HG03066 (cell line): Measurements from ENCODE around the gene OR2Z1.
"Not testable (repeated sequence)": the region's sequence is repeated elsewhere in the genome, so short reads cannot be mapped to it uniquely, and the experiment has no call there.

ENCODE experiments used
- ATAC-seq: cut with Tn5 transposase; IDR thresholded peaks from one replicate; pipeline ENCODE4 v1.9.1; 2021; ENCODE audit warnings: low read depth; ENCODE audit not compliant: unreplicated experiment

Gene OR2Z1

DNA sequence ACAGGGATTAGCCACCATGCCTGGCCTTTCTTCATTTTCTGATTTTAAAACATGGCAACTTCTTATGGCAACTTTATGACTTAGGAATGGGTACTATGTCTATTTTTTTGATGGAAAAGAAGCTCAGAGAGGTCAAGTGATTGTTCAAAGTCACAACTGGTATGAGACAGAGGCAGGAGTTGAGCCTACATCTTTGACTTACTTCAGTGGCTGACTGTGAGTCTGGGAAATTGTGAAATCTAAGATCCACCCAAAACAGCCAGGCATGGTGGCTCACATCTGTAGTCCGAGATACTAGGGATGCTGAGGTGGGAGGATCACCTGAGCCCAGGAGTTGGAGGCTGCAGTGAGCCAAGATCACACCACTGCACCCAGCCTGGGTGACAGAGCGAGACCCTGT lies 20.5 kb upstream of the OR2Z1 start:
- ATAC-seq, result no peak

- no peak for ATAC-seq
Observed at GRCh38 chr19:8702350-8702749, 19.1 kb upstream of the OR2Z1 start.

DNA sequence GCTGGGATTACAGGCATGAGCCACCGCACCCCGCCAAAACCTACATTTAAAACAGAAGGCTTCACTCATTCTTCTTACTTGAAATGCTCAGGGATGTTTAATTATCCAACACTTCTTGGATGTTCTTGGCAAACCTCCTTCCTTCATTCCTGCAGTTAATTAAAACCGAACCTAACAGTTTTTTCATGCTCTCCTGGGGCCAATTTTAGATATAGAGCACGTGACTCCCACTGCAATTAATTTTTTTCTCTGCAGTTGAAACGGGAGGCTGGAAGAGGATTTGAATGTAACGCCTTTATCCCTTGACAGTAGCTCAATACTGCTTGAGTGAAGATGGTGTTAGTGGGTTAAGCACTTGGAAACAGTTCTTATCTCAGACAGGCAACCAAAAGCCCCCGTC lies 18.2 kb upstream of the OR2Z1 start:
- no peak for ATAC-seq

GRCh38 chr19:8705304-8705703 lies 16.1 kb upstream of the OR2Z1 start:
- ATAC-seq, result not testable (repeated sequence)

GRCh38 chr19:8705742-8706141 lies 15.7 kb upstream of the OR2Z1 start:
- no peak for ATAC-seq

GRCh38 chr19:8710337-8710736 lies 11.1 kb upstream of the OR2Z1 start:
- not testable (repeated sequence) for ATAC-seq

DNA sequence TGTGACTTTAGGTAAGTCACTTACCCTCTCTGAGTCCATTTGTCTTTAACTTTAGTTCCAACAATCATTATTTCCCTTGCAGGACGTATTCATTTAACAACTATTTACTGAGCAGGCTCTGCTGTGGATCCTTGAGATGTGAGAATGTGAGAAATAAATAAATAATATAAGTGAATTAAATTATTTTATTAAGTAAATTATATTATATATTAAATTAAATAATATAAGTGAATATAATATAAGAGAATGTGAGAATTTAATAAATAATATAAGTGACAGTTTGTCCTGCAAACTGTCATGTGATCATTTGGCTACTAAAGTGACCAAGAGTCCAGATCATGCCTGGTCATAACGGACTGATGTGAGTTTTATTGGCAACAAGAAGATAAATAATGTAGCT lies 598 bp downstream of the OR2Z1 start:
- no peak for ATAC-seq

DNA sequence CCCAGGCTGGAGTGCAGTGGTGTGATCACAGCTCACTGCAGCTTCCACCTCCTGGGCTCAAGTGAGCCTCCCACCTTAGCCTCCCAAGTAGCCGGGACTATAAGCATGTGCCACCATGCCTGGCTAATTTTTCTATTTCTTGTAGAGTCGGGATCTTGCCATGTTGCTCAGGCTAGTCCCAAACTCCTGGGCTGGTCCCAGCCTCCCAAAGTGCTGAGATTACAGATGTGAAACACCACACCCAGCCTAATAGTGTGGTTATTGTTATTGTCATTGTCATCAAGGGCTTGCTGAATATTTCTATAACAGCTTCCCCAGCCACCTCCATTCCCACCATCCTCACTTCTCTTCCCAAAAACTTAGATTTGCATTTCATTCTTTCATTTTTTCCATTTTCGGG lies 2.8 kb downstream of the OR2Z1 start:
- ATAC-seq, result no peak

DNA sequence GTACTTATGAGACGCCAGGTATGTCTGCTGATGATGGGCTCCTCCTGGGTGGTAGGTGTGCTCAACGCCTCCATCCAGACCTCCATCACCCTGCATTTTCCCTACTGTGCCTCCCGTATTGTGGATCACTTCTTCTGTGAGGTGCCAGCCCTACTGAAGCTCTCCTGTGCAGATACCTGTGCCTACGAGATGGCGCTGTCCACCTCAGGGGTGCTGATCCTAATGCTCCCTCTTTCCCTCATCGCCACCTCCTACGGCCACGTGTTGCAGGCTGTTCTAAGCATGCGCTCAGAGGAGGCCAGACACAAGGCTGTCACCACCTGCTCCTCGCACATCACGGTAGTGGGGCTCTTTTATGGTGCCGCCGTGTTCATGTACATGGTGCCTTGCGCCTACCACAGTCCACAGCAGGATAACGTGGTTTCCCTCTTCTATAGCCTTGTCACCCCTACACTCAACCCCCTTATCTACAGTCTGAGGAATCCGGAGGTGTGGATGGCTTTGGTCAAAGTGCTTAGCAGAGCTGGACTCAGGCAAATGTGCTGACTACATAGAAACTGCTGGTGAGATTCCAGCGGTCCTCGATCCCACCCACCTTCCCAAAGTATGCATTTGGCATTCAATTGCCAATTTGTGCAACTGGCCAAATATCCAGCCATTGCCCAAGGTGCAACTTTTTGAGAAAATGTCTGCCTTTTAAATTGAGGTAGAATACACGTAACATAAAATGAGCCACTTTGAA lies 10.2 kb downstream of the OR2Z1 start:
- ATAC-seq, result no peak

DNA sequence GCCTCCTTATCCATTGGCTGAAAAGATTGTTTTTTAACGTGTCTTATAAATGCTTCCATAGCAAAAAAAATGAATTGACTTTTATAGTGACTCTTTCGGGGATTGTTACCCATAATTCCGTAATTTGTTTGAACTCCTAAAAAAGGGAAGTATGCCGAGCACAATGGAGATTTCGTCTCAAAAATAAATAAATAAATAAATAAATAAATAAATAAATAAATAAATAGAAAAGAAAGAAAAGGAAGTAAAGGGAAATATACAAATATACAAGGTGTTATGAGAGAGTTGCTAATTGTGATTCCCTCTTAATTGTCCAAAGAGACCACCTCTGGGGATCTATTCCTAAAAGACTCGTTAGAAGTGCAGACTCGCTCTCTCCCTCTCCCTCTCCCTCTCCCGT lies 16.9 kb downstream of the OR2Z1 start:
- ATAC-seq, result no peak

- not testable (repeated sequence) for ATAC-seq
Observed at GRCh38 chr19:8739291-8740065, 18.0 kb downstream of the OR2Z1 start.

DNA sequence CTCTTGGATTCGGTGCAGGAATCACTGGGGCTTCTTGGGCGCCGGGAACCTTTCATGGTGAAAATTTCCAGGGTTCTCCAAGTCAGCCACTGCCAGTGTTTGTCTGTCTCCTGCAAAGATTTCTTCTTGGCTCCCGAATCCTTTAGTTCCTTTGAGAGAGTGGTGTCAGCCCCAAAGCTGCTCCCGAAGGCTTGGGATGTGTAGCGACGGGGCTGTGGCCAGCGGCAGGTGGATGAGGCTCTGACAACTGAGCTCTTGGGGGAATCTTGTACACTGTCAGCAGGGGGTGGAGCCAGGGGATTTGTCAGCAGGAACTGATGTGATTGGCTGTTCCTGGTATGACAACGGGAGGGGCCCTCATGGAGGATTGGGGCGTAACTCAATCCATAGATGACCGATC lies 45.8 kb downstream of the OR2Z1 start:
- not testable (repeated sequence) for ATAC-seq

- ATAC-seq, result not testable (repeated sequence)
Observed at GRCh38 chr19:8769265-8769664, 47.8 kb downstream of the OR2Z1 start.

DNA sequence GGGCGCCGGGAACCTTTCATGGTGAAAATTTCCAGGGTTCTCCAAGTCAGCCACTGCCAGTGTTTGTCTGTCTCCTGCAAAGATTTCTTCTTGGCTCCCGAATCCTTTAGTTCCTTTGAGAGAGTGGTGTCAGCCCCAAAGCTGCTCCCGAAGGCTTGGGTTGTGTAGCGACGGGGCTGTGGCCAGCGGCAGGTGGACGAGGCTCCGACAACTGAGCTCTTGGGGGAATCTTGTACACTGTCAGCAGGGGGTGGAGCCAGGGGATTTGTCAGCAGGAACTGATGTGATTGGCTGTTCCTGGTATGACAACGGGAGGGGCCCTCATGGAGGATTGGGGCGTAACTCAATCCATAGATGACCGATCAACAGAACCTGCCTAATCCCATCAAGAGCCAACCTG lies 52.2 kb downstream of the OR2Z1 start:
- not testable (repeated sequence) for ATAC-seq
